ENCODE data around the gene PWWP2B. TPM values are rescaled to one million over a fixed set of nuclear protein-coding genes. Genes with fewer than 3 reads are reported as not detected.

The PWWP2B gene
- total RNA-seq, 1 experiment from 2014 or later = 19.3 TPM

DNA sequence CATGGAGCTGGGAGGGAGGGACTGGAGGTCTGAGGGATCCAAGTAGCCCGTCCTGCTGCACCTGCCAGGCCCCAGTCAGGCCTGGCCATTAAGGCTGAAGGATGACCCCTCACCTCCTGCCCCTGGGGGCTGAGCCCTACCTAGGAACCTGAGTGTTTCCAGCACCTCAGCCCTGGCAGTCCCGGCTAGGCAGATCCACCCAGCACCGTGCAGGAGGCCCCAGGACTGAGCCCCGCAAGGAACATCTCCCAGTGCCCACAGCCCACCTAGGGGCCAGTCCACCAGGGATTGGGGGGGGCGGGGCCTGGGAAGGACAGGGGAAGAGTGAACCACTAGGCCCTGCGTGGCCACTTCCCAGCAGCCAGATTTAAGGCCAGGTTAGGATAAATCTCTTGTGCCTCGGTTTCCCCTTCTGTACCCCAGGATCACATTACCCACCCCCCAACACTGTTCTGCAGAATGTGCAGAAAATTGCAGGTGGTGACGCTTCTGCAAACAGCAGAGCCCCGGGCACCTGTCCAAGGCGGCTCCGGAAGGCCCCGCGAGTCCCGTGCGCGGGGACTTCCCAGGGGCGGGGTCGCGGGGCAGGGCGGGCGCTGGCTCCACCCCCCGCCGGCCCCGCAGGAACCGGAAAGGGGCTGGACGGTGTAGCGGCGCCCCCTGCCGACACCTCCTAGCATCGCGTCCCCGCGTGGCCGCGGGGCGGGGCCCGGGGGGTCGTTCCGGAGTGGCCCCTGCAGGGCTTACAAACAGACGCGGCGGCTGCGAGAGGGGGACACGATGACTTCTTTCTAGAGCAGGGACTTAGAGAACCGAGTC, 55.9 kb downstream of the PWWP2B start:
- Histone ChIP-seq H3K4me3 (ENCODE audit: low read depth, low read length) (peak overlapping the region; percentile 19), H3K9me3 (no peaks in the 10 kb centered on the region), H3K27me3 (replicated peaks; ENCODE audit: control insufficient read depth, insufficient read depth, low read length) (no peaks in the 10 kb centered on the region), H3K4me1 (peaks cover 39% of the 10 kb centered on the region), H3K36me3 (ENCODE audit: control insufficient read depth, insufficient read depth, low read length) (no peaks in the 10 kb centered on the region)
- BruUV-seq (replicated peaks) = no TSS peak
- H3K4me1 Mint-ChIP-seq (ENCODE audit: low read depth, unreplicated experiment) = peaks cover under 1% of the 10 kb centered on the region
- no peaks in the 10 kb centered on the region for H3K27me3 Mint-ChIP-seq (ENCODE audit: insufficient read depth, unreplicated experiment)
- ChIA-PET CTCF (interaction anchor here (0.6 kb wide), 1 partner anchor 10 kb away, joined by 4 read pairs; no protein-coding TSS in a partner anchor), POLR2A (no interaction called here)
- no peak overlapping the region for H3K27ac Mint-ChIP-seq (ENCODE audit: unreplicated experiment)
- intact Hi-C loops (cut with micrococcal nuclease; ENCODE audit: unreplicated experiment) = loop anchor here (2.0 kb wide), 3 partner anchors 56 to 230 kb away; partner anchors contain the start of gene PWWP2B
- H3K4me3 Mint-ChIP-seq (ENCODE audit: unreplicated experiment) = peak overlapping the region; percentile 57
- H3K36me3 Mint-ChIP-seq (ENCODE audit: insufficient read depth, unreplicated experiment) = no peaks in the 10 kb centered on the region
- H3K9me3 Mint-ChIP-seq (ENCODE audit: unreplicated experiment) = no peaks in the 10 kb centered on the region
- TF ChIP-seq, protein P1, sequence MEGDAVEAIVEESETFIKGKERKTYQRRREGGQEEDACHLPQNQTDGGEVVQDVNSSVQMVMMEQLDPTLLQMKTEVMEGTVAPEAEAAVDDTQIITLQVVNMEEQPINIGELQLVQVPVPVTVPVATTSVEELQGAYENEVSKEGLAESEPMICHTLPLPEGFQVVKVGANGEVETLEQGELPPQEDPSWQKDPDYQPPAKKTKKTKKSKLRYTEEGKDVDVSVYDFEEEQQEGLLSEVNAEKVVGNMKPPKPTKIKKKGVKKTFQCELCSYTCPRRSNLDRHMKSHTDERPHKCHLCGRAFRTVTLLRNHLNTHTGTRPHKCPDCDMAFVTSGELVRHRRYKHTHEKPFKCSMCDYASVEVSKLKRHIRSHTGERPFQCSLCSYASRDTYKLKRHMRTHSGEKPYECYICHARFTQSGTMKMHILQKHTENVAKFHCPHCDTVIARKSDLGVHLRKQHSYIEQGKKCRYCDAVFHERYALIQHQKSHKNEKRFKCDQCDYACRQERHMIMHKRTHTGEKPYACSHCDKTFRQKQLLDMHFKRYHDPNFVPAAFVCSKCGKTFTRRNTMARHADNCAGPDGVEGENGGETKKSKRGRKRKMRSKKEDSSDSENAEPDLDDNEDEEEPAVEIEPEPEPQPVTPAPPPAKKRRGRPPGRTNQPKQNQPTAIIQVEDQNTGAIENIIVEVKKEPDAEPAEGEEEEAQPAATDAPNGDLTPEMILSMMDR (IDR thresholded peaks at IDR 0.05; ENCODE audit: insufficient read depth in 1 of 2, low read depth in 1 of 2, low read length in 1 of 2, severe bottlenecking in 1 of 2, unreplicated experiment in 1 of 2) = peak; percentile 92 to 98
- peak; percentile 69 to 93 for DNase-seq

GRCh38 chr10:132453470-132453861, 56.5 kb downstream of the PWWP2B start:
- ChIA-PET POLR2A (no interaction called here), CTCF (no interaction called here)
- no peaks in the 10 kb centered on the region for H3K27me3 Mint-ChIP-seq (ENCODE audit: insufficient read depth, unreplicated experiment)
- no peak for DNase-seq
- no peaks in the 10 kb centered on the region for H3K27me3 ChIP-seq (replicated peaks; ENCODE audit: control insufficient read depth, insufficient read depth, low read length)
- intact Hi-C loops (cut with micrococcal nuclease; ENCODE audit: unreplicated experiment) = loop anchor here (2.0 kb wide), 3 partner anchors 57 to 231 kb away; partner anchors contain the start of gene PWWP2B
- no peaks in the 10 kb centered on the region for H3K4me1 Mint-ChIP-seq (ENCODE audit: low read depth, unreplicated experiment)
- H3K27ac Mint-ChIP-seq (ENCODE audit: unreplicated experiment) = no peak overlapping the region
- peak overlapping the region; percentile 57 for H3K4me3 Mint-ChIP-seq (ENCODE audit: unreplicated experiment)
- no peaks in the 10 kb centered on the region for H3K36me3 ChIP-seq (ENCODE audit: control insufficient read depth, insufficient read depth, low read length)
- TF ChIP-seq, protein P1 (IDR thresholded peaks at IDR 0.05; ENCODE audit: insufficient read depth in 1 of 2, low read depth in 1 of 2, low read length in 1 of 2, severe bottlenecking in 1 of 2, unreplicated experiment in 1 of 2) = no peak
- H3K4me3 ChIP-seq (ENCODE audit: low read depth, low read length) = peak overlapping the region; percentile 19; the same call in 1 of the 2 replicates
- H3K4me1 ChIP-seq = peaks cover 35% of the 10 kb centered on the region
- no peaks in the 10 kb centered on the region for H3K36me3 Mint-ChIP-seq (ENCODE audit: insufficient read depth, unreplicated experiment)
- no peaks in the 10 kb centered on the region for H3K9me3 Mint-ChIP-seq (ENCODE audit: unreplicated experiment)
- no peaks in the 10 kb centered on the region for H3K9me3 ChIP-seq
- no TSS peak for BruUV-seq (replicated peaks)

DNA sequence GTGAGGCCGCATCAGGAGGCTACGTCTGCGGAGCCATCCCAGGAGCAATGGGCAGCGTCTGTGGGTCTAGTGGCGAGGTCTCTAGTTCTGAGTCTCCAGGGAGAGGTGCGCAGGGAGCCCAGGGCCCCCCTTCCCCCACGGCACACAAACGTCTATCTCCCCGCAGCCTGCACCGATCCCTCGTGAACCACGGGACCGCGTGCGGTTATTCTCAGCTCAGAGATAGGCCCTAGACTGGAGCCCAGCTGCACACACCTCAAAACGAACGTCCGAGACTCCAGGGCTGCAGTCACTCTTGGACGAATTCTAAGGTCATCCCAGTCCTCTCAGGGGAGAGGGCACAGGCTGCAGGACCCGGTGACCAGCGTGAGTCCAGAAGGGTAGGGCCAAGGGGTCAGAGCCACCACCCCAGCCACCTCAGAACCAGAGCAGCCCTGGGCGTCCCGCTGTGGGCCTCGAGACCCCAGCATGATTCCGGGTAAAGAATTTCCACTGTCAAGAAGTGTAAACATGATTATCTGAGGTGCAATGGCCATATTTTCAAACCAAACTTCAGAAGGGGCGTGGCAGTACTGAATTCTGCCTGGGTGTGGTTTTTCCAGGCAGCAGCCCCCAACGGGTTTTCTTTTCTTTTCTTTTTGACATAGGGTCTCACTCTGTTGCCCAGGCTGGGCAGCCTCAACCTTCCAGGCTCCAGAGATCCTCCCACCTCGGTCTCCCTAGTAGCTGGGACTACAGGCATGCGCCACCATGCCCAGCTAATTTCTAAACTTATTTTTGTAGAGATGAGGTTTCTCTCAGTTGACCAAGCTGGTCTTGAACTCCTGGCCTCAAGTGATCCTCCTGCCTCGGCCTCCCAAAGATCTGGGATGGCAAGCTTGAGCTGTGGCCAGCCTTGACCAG, 57.5 kb downstream of the PWWP2B start:
- CTCF ChIA-PET = interaction anchor here (1.1 kb wide), 1 partner anchor 13 kb away, joined by 4 read pairs; no protein-coding TSS in a partner anchor
- H3K4me1 Mint-ChIP-seq (ENCODE audit: low read depth, unreplicated experiment) = peaks cover under 1% of the 10 kb centered on the region
- no peaks in the 10 kb centered on the region for H3K27me3 Mint-ChIP-seq (ENCODE audit: insufficient read depth, unreplicated experiment)

More for the DNA sequence above, 57.5 kb downstream of the PWWP2B start:
- Histone ChIP-seq H3K27me3 (replicated peaks; ENCODE audit: control insufficient read depth, insufficient read depth, low read length) (no peaks in the 10 kb centered on the region), H3K36me3 (ENCODE audit: control insufficient read depth, insufficient read depth, low read length) (no peaks in the 10 kb centered on the region), H3K4me1 (peaks cover 46% of the 10 kb centered on the region), H3K9me3 (no peaks in the 10 kb centered on the region), H3K4me3 (ENCODE audit: low read depth, low read length) (no peak overlapping the region)
- intact Hi-C loops (cut with micrococcal nuclease; ENCODE audit: unreplicated experiment) = loop anchor here (5.0 kb wide), 2 partner anchors 63 to 138 kb away; no protein-coding TSS in a partner anchor
- TF ChIP-seq, protein P1 (IDR thresholded peaks at IDR 0.05; ENCODE audit: insufficient read depth in 1 of 2, low read depth in 1 of 2, low read length in 1 of 2, severe bottlenecking in 1 of 2, unreplicated experiment in 1 of 2) = no peak
- POLR2A ChIA-PET = no interaction called here
- H3K27ac Mint-ChIP-seq (ENCODE audit: unreplicated experiment) = no peak overlapping the region
- DNase-seq = no peak
- no peaks in the 10 kb centered on the region for H3K9me3 Mint-ChIP-seq (ENCODE audit: unreplicated experiment)
- H3K36me3 Mint-ChIP-seq (ENCODE audit: insufficient read depth, unreplicated experiment) = no peaks in the 10 kb centered on the region
- BruUV-seq (replicated peaks) = no TSS peak
- no peak overlapping the region for H3K4me3 Mint-ChIP-seq (ENCODE audit: unreplicated experiment)
